T-helper 2 cell (primary cell): ENCODE results near the gene GUCY1A2.

ENCODE experiments used
- DNase-seq, 5 experiments: peaks; one replicate each; pipeline versions ENCODE4 v3.0.0 to v3.0.0-alpha.2; 2012 to 2022

GUCY1A2 gene

GRCh38 chr11:106998116-106998915, 20.0 kb downstream of the GUCY1A2 start:
- DNase-seq: no peak

DNA sequence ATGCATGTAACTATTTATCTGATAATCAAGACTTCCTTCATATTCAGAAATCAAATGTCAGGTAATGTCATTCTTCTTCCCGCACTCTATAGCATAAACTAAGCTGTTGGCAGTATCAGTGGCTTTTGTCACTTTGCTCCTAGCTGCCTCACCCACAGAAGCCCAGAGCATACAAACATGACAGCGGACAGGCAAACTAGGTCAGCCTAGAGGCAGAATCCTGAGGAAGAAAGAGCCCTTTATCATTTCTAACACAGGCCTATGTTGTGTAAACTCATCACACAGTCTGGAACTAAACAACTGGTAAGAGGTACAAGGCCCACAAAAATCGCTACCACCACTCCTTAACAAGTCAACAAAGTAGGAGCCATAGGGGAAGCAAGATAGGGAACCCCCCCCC, 21.0 kb downstream of the GUCY1A2 start:
- DNase-seq: no peak

DNA sequence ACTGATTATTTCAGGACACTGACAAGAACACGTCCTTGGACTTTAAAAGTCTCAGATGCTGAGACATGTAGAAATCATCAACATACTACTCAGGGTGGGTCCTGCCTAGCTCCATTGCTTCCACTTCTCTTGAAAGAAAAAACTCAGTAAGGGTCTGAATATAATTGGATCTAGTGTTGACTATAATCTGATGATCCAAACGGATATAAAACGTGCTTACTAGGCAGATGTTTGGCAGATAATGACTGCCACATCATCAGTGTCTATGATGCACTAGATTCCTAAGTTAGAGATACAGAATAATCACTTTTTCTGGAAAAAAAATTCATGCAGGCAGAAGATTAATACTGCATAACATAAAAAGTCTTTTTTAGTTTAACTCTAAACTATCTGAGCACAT, 21.6 kb downstream of the GUCY1A2 start:
- no peak for DNase-seq

DNA sequence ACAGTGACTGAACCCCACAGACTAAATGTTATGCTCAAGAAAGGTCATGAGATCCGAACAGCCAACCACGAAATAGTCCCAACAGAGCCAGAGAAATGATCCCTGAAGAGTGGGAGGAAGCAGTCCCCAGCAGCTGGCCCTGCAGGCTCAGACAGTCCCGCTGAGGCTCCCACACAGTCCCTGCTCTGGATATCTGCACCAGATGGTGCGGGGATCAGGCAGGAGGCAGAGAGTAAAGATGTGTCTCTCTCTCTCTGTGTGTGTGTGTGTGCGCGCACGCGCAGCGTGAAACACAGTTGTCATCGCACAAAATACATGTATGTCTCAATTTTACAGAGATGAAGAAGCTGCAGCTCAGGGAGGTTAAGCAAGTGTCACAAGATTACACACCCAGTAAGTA, 27.9 kb downstream of the GUCY1A2 start:
- DNase-seq: no peak

DNA sequence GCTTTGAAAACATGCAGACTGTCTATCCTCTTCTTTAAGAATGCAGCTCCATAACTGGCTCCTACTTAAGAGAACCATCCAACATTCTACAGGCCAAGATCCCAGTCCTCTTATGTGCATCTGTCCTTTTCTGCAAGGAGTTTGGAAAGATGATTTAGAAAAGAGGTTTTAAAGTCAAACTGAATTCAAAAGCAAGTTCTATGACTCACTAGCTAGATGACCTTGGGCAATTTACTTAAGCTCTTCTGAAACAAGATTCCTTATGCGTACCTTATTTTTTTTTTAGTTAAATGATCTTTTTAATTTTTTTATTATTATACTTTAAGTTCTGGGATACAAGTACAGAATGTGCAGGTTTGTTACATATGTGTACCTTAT, 29.2 kb downstream of the GUCY1A2 start:
- no peak for DNase-seq

- no peak for DNase-seq
Measured at GRCh38 chr11:106988151-106989077, 29.9 kb downstream of the GUCY1A2 start.

DNA sequence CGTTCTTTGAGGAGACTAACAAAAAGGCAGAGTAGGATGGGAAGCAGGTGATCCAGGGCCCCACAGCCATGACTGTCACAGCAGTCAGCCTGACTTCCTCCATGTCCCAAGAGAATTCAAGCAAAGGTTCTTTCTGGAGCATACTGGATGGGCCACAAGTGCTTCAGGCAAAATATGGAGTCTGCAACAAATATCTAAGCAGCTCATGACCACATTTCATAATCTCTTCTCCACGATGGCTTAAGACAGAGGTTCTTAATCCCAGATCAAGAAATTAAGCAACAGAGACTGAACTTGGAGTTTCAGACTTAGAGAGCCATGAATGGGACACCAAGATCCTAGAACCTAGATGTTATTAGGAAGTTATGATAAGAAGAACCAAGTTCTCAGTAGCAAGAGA, 31.6 kb downstream of the GUCY1A2 start:
- no peak for DNase-seq

- DNase-seq: no peak
Measured at GRCh38 chr11:106986261-106986660, 32.0 kb downstream of the GUCY1A2 start.

GRCh38 chr11:106983991-106984390, 34.3 kb downstream of the GUCY1A2 start:
- no peak for DNase-seq

GRCh38 chr11:106983261-106983660, 35.0 kb downstream of the GUCY1A2 start:
- DNase-seq: no peak

DNA sequence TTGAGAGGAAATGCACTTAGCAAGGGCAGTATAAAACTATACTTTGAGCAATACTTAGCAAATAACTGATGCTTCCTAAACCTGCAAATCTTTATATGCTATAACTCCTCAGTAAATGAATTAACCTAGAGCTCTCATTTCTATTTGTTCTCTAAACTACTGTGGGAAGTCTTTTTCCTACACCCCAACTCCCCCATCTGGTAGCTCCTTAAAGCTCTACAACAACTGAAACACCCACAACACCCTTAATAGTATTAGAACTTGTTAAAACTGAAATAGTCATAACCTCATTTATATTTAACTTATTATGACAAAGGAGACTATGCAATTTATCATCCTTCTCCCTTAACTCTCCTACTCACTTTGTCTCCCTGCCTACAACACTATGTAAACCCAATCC, 43.4 kb downstream of the GUCY1A2 start:
- DNase-seq: no peak

DNA sequence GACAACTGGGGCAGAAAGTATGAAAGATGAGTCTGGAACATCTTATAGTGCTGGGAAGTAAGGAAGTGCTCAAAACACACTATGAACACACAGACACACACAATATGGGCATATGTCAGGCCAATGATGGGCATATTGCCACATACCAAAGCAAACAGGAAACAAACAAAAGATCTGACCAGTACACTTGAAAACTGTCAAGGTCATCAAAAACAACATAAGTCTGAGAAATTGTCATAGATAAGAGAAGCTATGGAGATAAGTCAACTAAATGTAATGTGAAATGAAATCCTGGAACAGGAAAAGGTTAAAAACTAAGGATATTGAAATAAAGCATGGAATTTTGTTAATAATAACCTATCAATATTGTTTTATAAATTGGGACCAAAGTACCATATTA, 46.4 kb downstream of the GUCY1A2 start:
- no peak for DNase-seq

GRCh38 chr11:106969644-106970355, 48.5 kb downstream of the GUCY1A2 start:
- no peak for DNase-seq

DNA sequence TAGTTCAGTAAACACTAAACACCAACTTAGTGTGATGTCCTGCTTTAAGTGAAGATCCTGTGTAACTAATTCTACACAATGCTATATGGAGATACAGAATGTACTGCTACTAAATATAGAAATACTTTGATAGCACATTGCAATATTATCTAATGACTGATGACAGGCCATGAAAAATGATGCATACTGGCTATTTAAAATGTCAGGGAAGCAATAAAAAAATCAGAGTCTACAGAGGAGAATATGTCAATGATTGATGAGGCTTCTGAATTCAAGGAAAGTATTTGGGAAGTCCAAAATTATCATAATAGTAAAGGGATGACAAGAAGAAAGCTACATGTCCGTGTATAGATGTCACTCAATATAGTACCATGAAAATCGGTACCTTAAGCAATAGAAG, 55.3 kb downstream of the GUCY1A2 start:
- no peak for DNase-seq

- no peak for DNase-seq
Measured at GRCh38 chr11:106961518-106961917, 56.8 kb downstream of the GUCY1A2 start.

DNA sequence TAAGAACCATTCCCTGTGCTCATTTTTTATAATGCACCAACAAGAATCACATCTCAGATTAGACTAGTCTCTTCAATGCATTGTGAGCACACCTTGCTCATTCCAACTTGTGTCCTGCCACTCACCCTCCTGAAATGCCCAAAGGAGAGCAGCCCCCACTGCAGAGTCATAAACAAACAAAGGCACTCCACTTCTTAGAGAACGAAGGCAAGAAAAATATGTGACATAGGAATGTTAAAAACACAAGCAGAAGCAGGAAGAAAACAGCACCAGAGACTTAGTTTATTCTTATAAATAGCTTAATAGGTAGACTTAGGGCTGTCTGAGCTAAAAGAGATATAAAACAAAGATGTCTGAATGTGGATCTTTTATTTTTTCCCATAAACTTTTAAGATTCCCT, 57.2 kb downstream of the GUCY1A2 start:
- DNase-seq: no peak

GRCh38 chr11:106959800-106960199, 58.5 kb downstream of the GUCY1A2 start:
- no peak for DNase-seq

DNA sequence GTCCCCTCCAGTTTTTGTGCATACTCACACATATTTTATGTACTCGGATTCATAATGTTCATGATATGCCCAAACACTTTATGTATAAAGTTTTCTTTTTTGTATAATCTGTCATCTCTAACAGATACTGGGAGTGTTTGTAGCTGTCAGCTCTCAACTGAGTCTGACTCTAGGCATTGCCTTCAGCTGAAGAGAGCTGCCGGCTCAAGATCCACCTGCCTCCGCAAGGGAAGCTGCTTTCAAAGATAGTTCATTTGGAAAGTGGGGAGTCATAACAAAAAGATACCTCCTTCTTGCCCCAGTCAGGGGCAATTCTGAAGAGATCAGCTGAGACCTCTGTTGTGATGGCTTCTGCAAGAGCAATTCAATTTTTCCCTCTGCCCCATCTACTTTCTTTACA, 58.9 kb downstream of the GUCY1A2 start:
- DNase-seq: no peak

DNA sequence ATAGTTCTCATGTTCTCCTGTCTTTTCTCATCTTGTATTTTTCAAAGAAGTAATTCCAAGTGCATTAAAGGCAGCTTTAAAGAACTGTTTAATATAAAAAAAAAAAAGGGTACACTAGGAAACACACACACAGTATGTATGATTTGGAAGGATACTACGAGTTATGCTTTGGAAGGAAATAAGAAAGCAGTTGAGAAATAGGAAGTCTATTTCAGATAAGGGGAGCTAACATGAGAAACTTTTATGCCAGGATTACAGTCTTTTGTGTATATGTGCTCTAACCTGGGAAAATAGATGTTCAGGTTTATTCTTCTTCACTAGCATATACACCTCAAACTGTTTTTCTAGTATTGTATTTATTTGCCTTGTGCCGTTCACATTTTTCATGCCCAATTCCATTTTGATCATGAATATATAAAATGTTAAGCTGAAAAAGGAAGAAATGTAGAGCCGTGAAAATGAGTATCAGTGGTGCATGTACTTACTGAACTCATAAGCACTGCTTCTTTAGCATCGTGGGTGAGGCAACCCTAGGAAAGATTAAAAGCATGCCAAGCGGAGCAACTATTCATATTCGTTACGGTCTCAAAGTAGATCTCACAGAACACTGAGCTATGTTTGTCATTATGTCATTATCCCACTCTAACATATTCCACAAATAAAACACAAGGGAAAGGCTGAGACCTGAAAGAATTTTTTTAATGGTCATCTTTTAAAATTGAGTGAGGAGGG, 59.6 kb downstream of the GUCY1A2 start:
- DNase-seq: no peak

DNA sequence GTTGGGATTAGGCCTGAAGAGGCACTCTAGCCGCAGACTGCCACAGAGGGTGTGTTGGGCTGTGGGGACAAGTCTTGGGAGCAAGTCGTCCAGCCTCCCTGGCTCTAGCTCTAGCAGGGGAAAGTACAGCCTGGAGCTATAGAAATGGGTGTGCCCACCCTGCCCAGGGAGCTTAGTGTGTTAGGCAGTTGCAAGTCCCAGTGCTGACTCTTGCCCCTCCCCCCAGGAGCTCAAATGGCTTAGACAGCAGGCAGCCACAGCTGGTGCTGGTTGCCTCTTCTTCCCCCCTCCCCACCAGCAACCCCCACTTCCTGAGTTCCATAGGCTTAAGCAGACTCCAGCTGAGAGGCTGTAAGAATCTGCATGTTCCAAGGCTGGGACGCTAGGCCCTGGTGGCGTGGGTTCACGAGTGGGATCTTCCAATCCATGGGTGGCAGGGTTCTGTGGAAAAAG, 61.2 kb downstream of the GUCY1A2 start:
- no peak for DNase-seq

GRCh38 chr11:106950067-106950491, 68.2 kb downstream of the GUCY1A2 start:
- no peak for DNase-seq

GRCh38 chr11:106943089-106943488, 75.2 kb downstream of the GUCY1A2 start:
- no peak for DNase-seq
